Heart left ventricle (tissue), 16 donors: ENCODE measurements around the gene DAB2IP. TPM values are rescaled to one million over a fixed set of nuclear protein-coding genes. Genes with fewer than 3 reads are reported as not detected.

Experiments
- ATAC-seq, 4 donors: fragments of 200-7000 bp; cut with Tn5 transposase; one replicate each; pipeline ENCODE4 v1.9.1; 2020 to 2022; ENCODE audit warnings: moderate library complexity in 4 of 4, mild to moderate bottlenecking in 3 of 4, moderate number of reproducible peaks in 1 of 4
- DNase-seq, 5 donors: peaks; one replicate each; pipeline ENCODE4 v3.0.0-alpha.2; 2020
- H3K27ac ChIP-seq, 12 donors: fragments of 200-600 bp; sonication (generic) in 4 of 12; one replicate each; pipeline versions ENCODE4 v1.5.0 to v1.8.0; 2016 to 2022; ENCODE audit warnings: mild to moderate bottlenecking in 2 of 12
- H3K27me3 ChIP-seq, 9 donors: fragments of 200-600 bp; sonication (generic) in 2 of 9; one replicate each; pipeline versions ENCODE4 v1.5.1 to v1.8.0; 2016 to 2022; ENCODE audit warnings: mild to moderate bottlenecking in 3 of 9
- H3K36me3 ChIP-seq, 9 donors: fragments of 200-600 bp; sonication (generic) in 2 of 9; one replicate each; pipeline versions ENCODE4 v1.5.0 to v1.8.0; 2018 to 2022; ENCODE audit warnings: mild to moderate bottlenecking in 2 of 9
- H3K4me1 ChIP-seq, 12 donors: fragments of 200-600 bp; sonication (generic) in 4 of 12; one replicate each; pipeline versions ENCODE4 v1.5.0 to v1.8.0; 2016 to 2022; ENCODE audit warnings: mild to moderate bottlenecking in 3 of 12
- H3K4me3 ChIP-seq, 12 donors: fragments of 200-600 bp; sonication (generic) in 4 of 12; one replicate each; pipeline versions ENCODE4 v1.5.0 to v1.8.0; 2017 to 2022; ENCODE audit warnings: mild to moderate bottlenecking in 9 of 12, moderate library complexity in 4 of 12
- H3K9me3 ChIP-seq, 12 donors: fragments of 200-600 bp; sonication (generic) in 4 of 12; one replicate each; pipeline versions ENCODE4 v1.5.0 to v1.8.0; 2016 to 2022; ENCODE audit warnings: mild to moderate bottlenecking in 1 of 12
- CTCF ChIP-seq, 12 donors: fragments of 200-600 bp; sonication (generic) in 4 of 12; IDR thresholded peaks; one replicate each; pipeline versions ENCODE4 v1.5.0 to v1.8.0; 2018 to 2022; ENCODE audit warnings: antibody characterized with exemption in 12 of 12, mild to moderate bottlenecking in 5 of 12
- POLR2A ChIP-seq, 2 donors: fragments of 450-650 bp; IDR thresholded peaks; one replicate each; pipeline ENCODE4 v1.6.1; 2017; ENCODE audit warnings: antibody characterized with exemption in 2 of 2, mild to moderate bottlenecking in 2 of 2, moderate library complexity in 2 of 2
- WGBS, 4 donors: extraction: QIAGEN DNeasy Blood & Tissue Kit in 2 of 4; methylation state at CpG; one replicate each; pipeline versions ENCODE4 v1.1.5 to v1.1.7; 2013 to 2018; 5-methylcytosine and 5-hydroxymethylcytosine counted together
- intact Hi-C, 10 donors: fragments of 100-400 bp; cut with DNase I; formaldehyde crosslinking; loops; one replicate each; pipeline versions ENCODE4 v1.11.1 to v1.14.2; 2022
- polyA plus RNA-seq, 2 donors: library from polyadenylated mRNA; stranded (reverse); fragments of 200-250 nt; gene quantifications; one replicate each; pipeline ENCODE4 v1.2.3, GENCODE V29; 2013
- total RNA-seq, 9 donors: library from RNA; depleted of rRNA in 2 of 9; stranded (reverse); fragments of >200 nt in 2 of 9; fragmentation: NEBNext Ultra II Directional in 3 of 9; extraction: Animal tissue kit (Norgen Biotek cat#: 25700) in 3 of 9; gene quantifications; one replicate each; pipeline versions ENCODE4 v1.1.0 to v1.2.4, GENCODE V29; 2016 to 2023
- donor health status: ischemic (EF 13 %, LVEDD 7.1; RV severe dilation, severe dysfunction).
- donor health status: healthy with polysubstance abuse.
- donor health status: DM: no; HTN: yes; CAD: no.
- donor health status: DM: no; HTN: no; CAD: no.
- donor health status: ischemic (EF 25% LVEDD 6.9; RV normal size, moderate dysfunction).
- donor health status: ischemic (EF 25% LVEDD 5.7; RV mildly dilated, moderate dysfunction).
- donor health status: healthy.
- donor health status: DM: yes; HTN: yes; CAD: no.
- donor health status: ischemic (EF 35%, LVEDD 5.7; RV mildly dilated, moderate dysfunction).
- donor health status: nonischemic (EF 11% LVEDD 7.7; RV severe dilation, severe dysfunction).
- donor health status: DM: yes; HTN: yes; CAD: no.
- donor health status: PGD.
- donor health status: ischemic (EF 29% LVEDD 5.4; RV normal size, mild dysfunction).
- donor health status: nonischemic (EF 23%, LVEDD 6.1; RV moderate dilation, normal function).

The DAB2IP gene
- total and polyA plus RNA-seq, 11 donors, result 30.9 to 103 (median 52.6) TPM

- Histone ChIP-seq H3K27ac (peak overlapping the region; percentile 87 to 99 (median 94)), H3K36me3 (no peaks in the 10 kb centered on the region), H3K9me3 (no peaks in the 10 kb centered on the region), H3K4me3 (peak overlapping the region; percentile 15 to 75 (median 56)), H3K4me1 (peaks cover 23 to 99% (median 94%) of the 10 kb centered on the region in 12 donors), H3K27me3 (no peaks in the 10 kb centered on the region)
- WGBS, 4 donors, result 9 to 15% (median 13%) methylated on average over 9 to 11 of the region's 11 CpGs
- DNase-seq (peak in 4 of 5 donors; percentile 70 to 79 (median 75)), ATAC-seq (peak; percentile 61 to 72 (median 63))
- TF ChIP-seq CTCF (IDR thresholded peaks at IDR 0.05) (peak; percentile 18 to 78 (median 55)), POLR2A (IDR thresholded peaks at IDR 0.05) (no peak)
- intact Hi-C loops, result loop anchor here in 7 of 10 donors (2.0 to 10.0 kb wide), 9 partner anchors 42 to 251 kb away; no protein-coding TSS in a partner anchor
Measured at GRCh38 chr9:121744002-121744686, 92.7 kb downstream of the DAB2IP start.

- intact Hi-C loops, result loop anchor here in 9 of 10 donors (2.0 to 10.0 kb wide), 10 partner anchors 43 to 250 kb away; no protein-coding TSS in a partner anchor
- H3K36me3 ChIP-seq, result peaks cover 0 to 3% (median 0%) of the 10 kb centered on the region in 9 donors
- peaks cover 27 to 99% (median 94%) of the 10 kb centered on the region in 12 donors for H3K4me1 ChIP-seq
- 26 to 52% (median 41%) methylated on average over 10 to 11 of the region's 11 CpGs for WGBS, 4 donors
- H3K27me3 ChIP-seq, result no peaks in the 10 kb centered on the region
- peak overlapping the region in 9 of 12 donors; percentile 52 to 75 (median 59) for H3K4me3 ChIP-seq
- DNase-seq (no peak), ATAC-seq (no peak)
- H3K9me3 ChIP-seq, result no peaks in the 10 kb centered on the region
- TF ChIP-seq POLR2A (IDR thresholded peaks at IDR 0.05) (no peak), CTCF (IDR thresholded peaks at IDR 0.05) (no peak)
- peak overlapping the region; percentile 87 to 99 (median 94) for H3K27ac ChIP-seq
Measured at GRCh38 chr9:121744687-121745395, 93.4 kb downstream of the DAB2IP start.

- Histone ChIP-seq H3K36me3 (peaks cover 0 to 5% (median 0%) of the 10 kb centered on the region in 9 donors), H3K4me1 (peaks cover 27 to 99% (median 95%) of the 10 kb centered on the region in 12 donors), H3K9me3 (no peaks in the 10 kb centered on the region), H3K27me3 (no peaks in the 10 kb centered on the region), H3K4me3 (no peak overlapping the region), H3K27ac (peak overlapping the region in 11 of 12 donors; percentile 87 to 99 (median 95))
- ATAC-seq, result no peak
- DNase-seq, result no peak
- WGBS, 4 donors, result 93 to 100% (median 94%) methylated on average over 2 to 4 of the region's 4 CpGs
- TF ChIP-seq CTCF (IDR thresholded peaks at IDR 0.05) (no peak), POLR2A (IDR thresholded peaks at IDR 0.05) (no peak)
- intact Hi-C loops, result loop anchor here in 6 of 10 donors (2.0 to 10.0 kb wide), 6 partner anchors 47 to 249 kb away; no protein-coding TSS in a partner anchor
Measured at GRCh38 chr9:121745396-121745695, 93.9 kb downstream of the DAB2IP start.

- Histone ChIP-seq H3K4me3 (no peak overlapping the region), H3K9me3 (no peaks in the 10 kb centered on the region), H3K36me3 (peaks cover 0 to 5% (median 0%) of the 10 kb centered on the region in 9 donors), H3K4me1 (peaks cover 34 to 99% (median 95%) of the 10 kb centered on the region in 12 donors), H3K27ac (peak overlapping the region in 7 of 12 donors; percentile 15 to 99 (median 46)), H3K27me3 (no peaks in the 10 kb centered on the region)
- WGBS, 4 donors, result 68 to 78% (median 75%) methylated on average over 5 of the region's 5 CpGs
- DNase-seq (no peak), ATAC-seq (no peak)
- intact Hi-C loops, result loop anchor here in 5 of 10 donors (5.0 to 10.0 kb wide), 5 partner anchors 111 to 248 kb away; no protein-coding TSS in a partner anchor
- TF ChIP-seq CTCF (IDR thresholded peaks at IDR 0.05) (no peak), POLR2A (IDR thresholded peaks at IDR 0.05) (no peak)
Measured at GRCh38 chr9:121746411-121746810, 95.0 kb downstream of the DAB2IP start.
